GM21619 (cell line): ENCODE data around the gene BMP8A.

ENCODE experiments used
- ATAC-seq: cut with Tn5 transposase; IDR thresholded peaks from one replicate; pipeline ENCODE4 v1.9.1; 2021; ENCODE audit not compliant: unreplicated experiment

The BMP8A gene

DNA sequence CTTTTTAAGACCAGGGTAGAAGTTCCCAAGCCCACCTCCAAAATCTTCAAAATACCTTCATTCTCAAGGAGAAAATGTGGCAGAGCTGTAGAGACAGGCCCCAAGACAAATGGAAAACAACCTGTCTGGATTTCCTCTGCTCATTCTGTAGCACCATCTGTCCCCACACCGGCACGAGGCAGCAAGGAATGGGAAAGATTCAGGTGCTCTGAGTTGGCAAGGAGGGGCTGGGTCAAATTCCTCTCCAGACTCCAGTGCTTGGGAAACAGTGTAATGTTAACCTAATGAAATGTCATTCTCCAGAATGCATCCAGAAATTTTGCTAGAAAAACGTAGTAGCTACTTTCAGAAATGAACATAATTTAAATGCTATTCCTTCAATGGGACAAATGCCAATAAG, 75.9 kb downstream of the BMP8A start:
- ATAC-seq: no peak

GRCh38 chr1:39568208-39568607, 76.8 kb downstream of the BMP8A start:
- no peak for ATAC-seq

- no peak for ATAC-seq
Measured at GRCh38 chr1:39569034-39569433, 77.6 kb downstream of the BMP8A start.

GRCh38 chr1:39570477-39571177, 79.2 kb downstream of the BMP8A start:
- no peak for ATAC-seq

DNA sequence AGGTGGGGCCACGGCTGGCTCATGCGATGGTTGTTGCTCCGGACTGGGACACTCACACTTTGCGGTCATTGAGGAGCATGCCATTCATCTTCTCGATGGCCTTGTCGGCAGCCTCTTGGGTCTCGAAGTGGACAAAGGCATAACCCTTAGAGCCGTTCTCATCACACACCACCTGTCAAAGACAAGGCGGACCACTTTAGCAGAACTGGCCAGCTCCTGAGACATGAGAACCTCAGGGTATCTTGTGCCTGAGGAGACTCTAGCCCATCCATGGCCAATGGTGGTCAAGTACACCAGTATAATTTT, 79.7 kb downstream of the BMP8A start:
- no peak for ATAC-seq

- no peak for ATAC-seq
Measured at GRCh38 chr1:39572379-39573096, 81.1 kb downstream of the BMP8A start.

DNA sequence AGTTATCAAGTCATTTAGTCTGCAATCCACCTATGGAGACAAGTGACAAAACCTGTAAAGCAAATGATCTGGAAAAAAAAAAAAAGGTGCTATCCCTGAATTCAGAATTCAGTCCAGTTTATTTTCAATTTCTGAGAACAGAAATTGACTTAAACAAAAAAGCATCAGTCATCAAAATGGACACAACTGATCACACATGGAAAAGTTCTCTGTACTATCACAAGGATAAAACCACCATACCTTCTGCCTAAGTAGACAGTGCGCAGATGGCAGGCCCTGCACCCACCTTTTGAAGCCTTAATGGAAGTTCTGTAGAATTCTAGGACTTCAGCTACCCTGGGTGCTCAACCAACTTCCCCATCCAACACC, 81.6 kb downstream of the BMP8A start:
- no peak for ATAC-seq

DNA sequence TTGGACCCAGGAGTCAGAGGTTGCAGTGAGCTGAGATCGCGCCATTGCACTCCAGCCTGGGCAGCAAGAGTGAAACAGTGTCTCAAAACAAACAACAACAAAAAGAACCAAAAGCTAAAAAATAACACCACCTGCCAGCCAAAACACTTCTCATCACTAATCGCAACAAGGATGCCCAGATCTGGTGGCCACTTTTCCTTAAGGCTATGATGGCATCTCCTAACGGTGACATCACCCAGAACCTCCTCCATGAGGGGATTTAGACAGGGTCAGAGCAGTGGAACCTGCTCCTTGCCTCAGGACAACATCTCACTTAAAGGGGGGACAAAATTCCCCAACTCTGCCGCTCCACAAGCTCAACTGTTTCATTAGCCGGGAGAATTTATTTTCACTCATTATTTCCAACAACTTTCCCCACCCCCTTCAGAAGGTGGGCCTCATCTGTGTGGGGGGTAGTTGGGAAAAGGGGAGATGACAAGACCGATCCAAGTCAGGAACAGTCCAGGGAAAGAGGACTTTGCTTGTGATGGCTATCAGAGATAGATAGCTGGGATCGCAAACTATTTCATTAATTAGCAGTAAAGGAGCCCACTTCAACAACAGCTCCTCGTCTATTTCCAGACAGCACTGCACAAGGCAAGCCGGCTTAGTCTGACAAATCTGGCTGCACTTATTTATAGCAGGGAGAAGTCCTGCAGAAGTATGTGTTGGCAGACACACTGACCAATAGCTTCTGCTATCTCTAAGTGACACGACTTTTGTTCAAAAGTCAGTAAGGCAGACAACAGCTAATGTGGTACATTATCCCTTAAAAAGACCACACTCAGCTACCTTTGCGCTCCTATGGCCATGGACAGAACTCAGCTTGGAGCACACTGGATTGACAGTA, 82.5 kb downstream of the BMP8A start:
- no peak for ATAC-seq

DNA sequence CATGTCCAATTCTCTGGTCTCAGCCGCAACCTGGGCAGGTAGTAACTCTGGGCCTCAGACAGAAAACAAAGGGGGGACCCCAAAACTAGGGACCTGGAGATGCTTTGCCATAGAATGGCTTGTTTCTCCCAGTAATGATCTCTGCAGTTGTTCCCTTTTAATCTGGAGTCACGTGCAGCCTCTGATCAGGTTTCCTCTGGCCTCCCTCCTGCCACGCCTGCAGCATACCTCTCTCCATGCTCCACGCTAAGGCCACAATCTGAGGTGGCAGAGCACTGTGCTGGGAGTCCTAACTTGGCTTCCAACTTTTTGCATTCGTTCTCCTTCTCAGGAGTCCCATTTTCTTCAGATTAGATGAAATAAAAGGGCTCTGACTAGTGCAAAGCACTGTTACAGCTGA, 83.2 kb downstream of the BMP8A start:
- no peak for ATAC-seq
